Nephron (organoid): ENCODE measurements around the gene VDAC2.

Source experiments
- H3K27ac Mint-ChIP-seq, 3 experiments: 2 replicates each; pipeline ENCODE4 v1.8.0; 2020; ENCODE audit warnings: mixed read lengths in 3 of 3, mild to moderate bottlenecking in 2 of 3, moderate library complexity in 1 of 3
- H3K27me3 Mint-ChIP-seq: 2 replicates; pipeline ENCODE4 v1.8.0; 2021; ENCODE audit warnings: low read depth, mild to moderate bottlenecking, moderate library complexity, mixed read lengths
- H3K36me3 Mint-ChIP-seq: 2 replicates; pipeline ENCODE4 v1.8.0; 2020; ENCODE audit warnings: low read depth, mixed read lengths
- H3K4me1 Mint-ChIP-seq: 2 replicates; pipeline ENCODE4 v1.8.0; 2020; ENCODE audit warnings: mixed read lengths
- H3K4me3 Mint-ChIP-seq, 3 experiments: 2 replicates each; pipeline ENCODE4 v1.8.0; 2020; ENCODE audit warnings: mild to moderate bottlenecking in 3 of 3, mixed read lengths in 3 of 3, moderate library complexity in 2 of 3
- H3K9me3 Mint-ChIP-seq: 2 replicates; pipeline ENCODE4 v1.8.0; 2020; ENCODE audit warnings: mixed read lengths
- CTCF ChIP-seq, 3 experiments: fragments of 200-600 bp; sonication (generic); IDR thresholded peaks; one replicate each; pipeline ENCODE4 v1.5.0; 2021; ENCODE audit warnings: antibody characterized with exemption in 3 of 3; ENCODE audit not compliant: unreplicated experiment in 3 of 3

The VDAC2 gene

GRCh38 chr10:75230600-75231038 lies 20.0 kb downstream of the VDAC2 start:
- no peaks in the 10 kb centered on the region for H3K9me3 Mint-ChIP-seq
- H3K4me1 Mint-ChIP-seq = peaks cover 14% of the 10 kb centered on the region
- peak overlapping the region in 2 of 3 experiments; percentile 16 to 28 for H3K4me3 Mint-ChIP-seq
- peaks cover 58% of the 10 kb centered on the region for H3K36me3 Mint-ChIP-seq
- peak overlapping the region in 2 of 3 experiments; percentile 2 to 15 for H3K27ac Mint-ChIP-seq
- peak; percentile 88 to 94 (median 91) for TF ChIP-seq CTCF (IDR thresholded peaks at IDR 0.05; ENCODE audit: unreplicated experiment in 3 of 3)
- no peaks in the 10 kb centered on the region for H3K27me3 Mint-ChIP-seq

GRCh38 chr10:75231672-75232581 lies 21.3 kb downstream of the VDAC2 start:
- Mint-ChIP-seq H3K27ac (no peak overlapping the region), H3K4me1 (peaks cover 13% of the 10 kb centered on the region), H3K36me3 (peaks cover 48% of the 10 kb centered on the region), H3K9me3 (no peaks in the 10 kb centered on the region), H3K4me3 (peak overlapping the region; percentile 15 to 52 (median 50)), H3K27me3 (no peaks in the 10 kb centered on the region)
- TF ChIP-seq CTCF (IDR thresholded peaks at IDR 0.05; ENCODE audit: unreplicated experiment in 3 of 3) = no peak

- H3K27me3 Mint-ChIP-seq = no peaks in the 10 kb centered on the region
- peaks cover 43% of the 10 kb centered on the region for H3K36me3 Mint-ChIP-seq
- H3K9me3 Mint-ChIP-seq = no peaks in the 10 kb centered on the region
- peaks cover 13% of the 10 kb centered on the region for H3K4me1 Mint-ChIP-seq
- peak overlapping the region; percentile 16 to 50 (median 46) for H3K27ac Mint-ChIP-seq
- peak overlapping the region; percentile 75 to 77 (median 77) for H3K4me3 Mint-ChIP-seq
- TF ChIP-seq CTCF (IDR thresholded peaks at IDR 0.05; ENCODE audit: unreplicated experiment in 3 of 3) = no peak
Measured at GRCh38 chr10:75233444-75234016, 22.9 kb downstream of the VDAC2 start.

GRCh38 chr10:75234017-75234682 lies 23.6 kb downstream of the VDAC2 start:
- H3K4me3 Mint-ChIP-seq = peak overlapping the region; percentile 75 to 77 (median 77)
- no peak for TF ChIP-seq CTCF (IDR thresholded peaks at IDR 0.05; ENCODE audit: unreplicated experiment in 3 of 3)
- H3K27me3 Mint-ChIP-seq = no peaks in the 10 kb centered on the region
- H3K9me3 Mint-ChIP-seq = no peaks in the 10 kb centered on the region
- no peak overlapping the region for H3K27ac Mint-ChIP-seq
- peaks cover 17% of the 10 kb centered on the region for H3K4me1 Mint-ChIP-seq
- H3K36me3 Mint-ChIP-seq = peaks cover 37% of the 10 kb centered on the region

- no peak for TF ChIP-seq CTCF (IDR thresholded peaks at IDR 0.05; ENCODE audit: unreplicated experiment in 3 of 3)
- Mint-ChIP-seq H3K4me1 (peaks cover 19% of the 10 kb centered on the region), H3K4me3 (peak overlapping the region; percentile 60 to 77 (median 75)), H3K9me3 (no peaks in the 10 kb centered on the region), H3K36me3 (peaks cover 32% of the 10 kb centered on the region), H3K27me3 (peaks cover 2% of the 10 kb centered on the region), H3K27ac (no peak overlapping the region)
Measured at GRCh38 chr10:75234683-75235374, 24.2 kb downstream of the VDAC2 start.
